ENCODE measurements around the gene IGSF21. TPM values are rescaled to one million over a fixed set of nuclear protein-coding genes. Genes with fewer than 3 reads are reported as not detected.

IGSF21 gene
- total and polyA plus RNA-seq, 2 donors (not counting 3 experiments of a cell fraction or from before 2014, with no cell fraction given): not detected

- dilution Hi-C loops (cut with MboI; ENCODE audit: extremely low pct_ligation_motif_present, low sequenced_read_pairs) (no loop called here), intact Hi-C loops (cut with micrococcal nuclease) (no loop called here)
- Histone ChIP-seq H3K27ac (ENCODE audit: insufficient read depth, low read depth, low read length) (no peak overlapping the region), H3K9ac (replicated peaks; ENCODE audit: extremely low read depth, insufficient read depth, low read length) (no peak overlapping the region), H3K27me3 (ENCODE audit: control insufficient read depth in 2 of 2, insufficient read depth in 2 of 2, low read length in 2 of 2) (no peaks in the 10 kb centered on the region), H3K79me2 (ENCODE audit: control insufficient read depth, insufficient read depth, low read length) (no peaks in the 10 kb centered on the region), H3K36me3 (ENCODE audit: control insufficient read depth in 2 of 2, extremely low read depth in 1 of 2, insufficient read depth in 2 of 2, low read length in 2 of 2) (no peaks in the 10 kb centered on the region), H3K9me3 (replicated peaks; ENCODE audit: control insufficient read depth, insufficient read depth, low read length) (no peaks in the 10 kb centered on the region), H2AFZ (ENCODE audit: low read depth, low read length) (no peak overlapping the region), H3K4me3 (replicated peaks in 1 of 3; ENCODE audit: insufficient read depth in 1 of 3, low read depth in 1 of 3, low read length in 3 of 3) (no peak overlapping the region), H4K20me1 (replicated peaks; ENCODE audit: control insufficient read depth, extremely low read depth, insufficient read depth, low read length) (no peaks in the 10 kb centered on the region), H3K4me2 (ENCODE audit: insufficient read depth, low read length) (no peak overlapping the region), H3K9me1 (replicated peaks; ENCODE audit: control insufficient read depth, extremely low read depth, insufficient read depth, low read length) (no peaks in the 10 kb centered on the region), H3K4me1 (ENCODE audit: control insufficient read depth, extremely low read depth, insufficient read depth, low read length) (no peaks in the 10 kb centered on the region)
- no TSS peak for BruUV-seq (replicated peaks)
- CTCF ChIA-PET: no interaction called here
- TF ChIP-seq MYC (IDR thresholded peaks at IDR 0.05; ENCODE audit: low read depth, low read length): no peak
- TF ChIP-seq POLR2AphosphoS5 (IDR thresholded peaks at IDR 0.05; ENCODE audit: insufficient read depth, low read depth, low read length): no peak
- TF ChIP-seq FOS (IDR thresholded peaks at IDR 0.05; ENCODE audit: borderline replicate concordance, insufficient read depth, low read length): no peak
- TF ChIP-seq CTCF (IDR thresholded peaks at IDR 0.05; ENCODE audit: extremely low read depth in 1 of 2, insufficient read depth in 1 of 2, low read depth in 1 of 2, low read length in 2 of 2): no peak
- TF ChIP-seq JUN (IDR thresholded peaks at IDR 0.05; ENCODE audit: borderline replicate concordance, insufficient read depth, insufficient read length, low read depth): no peak
- no peak for TF ChIP-seq EZH2 (IDR thresholded peaks at IDR 0.05; ENCODE audit: borderline replicate concordance, low read depth, low read length, severe bottlenecking)
- no peak for TF ChIP-seq MAX (IDR thresholded peaks at IDR 0.05; ENCODE audit: insufficient read depth, insufficient read length)
- TF ChIP-seq GATA2 (IDR thresholded peaks at IDR 0.05; ENCODE audit: insufficient read depth, insufficient read length, low read depth, low read length): no peak
- no peak for DNase-seq (ENCODE audit: low read depth, low spot score)
- no peak for FAIRE-seq
- POLR2A ChIA-PET: no interaction called here
Measured at GRCh38 chr1:18139198-18139981, 31.8 kb downstream of the IGSF21 start.
